Muscle layer of colon (tissue), 2 donors: Measurements from ENCODE around the gene WNT16.
"Not testable (repeated sequence)": the region's sequence is repeated elsewhere in the genome, so short reads cannot be mapped to it uniquely, and the experiment has no call there.

Experiments
- H3K27ac ChIP-seq: one replicate; pipeline ENCODE4 v1.7.0; 2013; ENCODE audit warnings: low read depth, mild to moderate bottlenecking, low read length, moderate library complexity
- H3K27me3 ChIP-seq, 2 donors: one replicate each; pipeline ENCODE4 v1.7.0; 2013; ENCODE audit warnings: low read length in 2 of 2, mild to moderate bottlenecking in 2 of 2; ENCODE audit not compliant: insufficient read depth in 2 of 2, control insufficient read depth in 1 of 2
- H3K36me3 ChIP-seq: one replicate; pipeline ENCODE4 v1.7.0; 2013; ENCODE audit warnings: mild to moderate bottlenecking, low read length; ENCODE audit not compliant: insufficient read depth
- H3K4me1 ChIP-seq: one replicate; pipeline ENCODE4 v1.7.0; 2013; ENCODE audit warnings: mild to moderate bottlenecking, low read length; ENCODE audit not compliant: insufficient read depth
- H3K4me3 ChIP-seq, 2 donors: one replicate each; pipeline ENCODE4 v1.7.0; 2013; ENCODE audit warnings: low read length in 2 of 2, low read depth in 1 of 2, mild to moderate bottlenecking in 1 of 2, moderate library complexity in 1 of 2
- H3K9ac ChIP-seq: one replicate; pipeline ENCODE4 v1.7.0; 2013; ENCODE audit warnings: low read length
- H3K9me3 ChIP-seq: one replicate; pipeline ENCODE4 v1.7.0; 2013; ENCODE audit warnings: mild to moderate bottlenecking, low read length
- donor health status: abdominal sarcoma.
- donor health status: Adenocarcinoma of cecum.

WNT16 gene

GRCh38 chr7:121328508-121329190 is at the start of gene WNT16:
Gene WNT16, plus strand, starts transcription at chr7:121329000. Its CDS starts 293 bp downstream, at chr7:121329293.
- peaks cover 12% of the 10 kb centered on the region for H3K4me1 ChIP-seq
- peak within 1 kb of the TSS; percentile 23 to 48 for H3K4me3 ChIP-seq
- no peak within 1 kb of the TSS for H3K27ac ChIP-seq
- no peaks in the 10 kb centered on the region for H3K9me3 ChIP-seq
- no peaks in the 10 kb centered on the region for H3K36me3 ChIP-seq
- H3K9ac ChIP-seq = no peak within 1 kb of the TSS
- H3K27me3 ChIP-seq = peaks cover 41 to 44% of the 10 kb centered on the region in 2 donors

DNA sequence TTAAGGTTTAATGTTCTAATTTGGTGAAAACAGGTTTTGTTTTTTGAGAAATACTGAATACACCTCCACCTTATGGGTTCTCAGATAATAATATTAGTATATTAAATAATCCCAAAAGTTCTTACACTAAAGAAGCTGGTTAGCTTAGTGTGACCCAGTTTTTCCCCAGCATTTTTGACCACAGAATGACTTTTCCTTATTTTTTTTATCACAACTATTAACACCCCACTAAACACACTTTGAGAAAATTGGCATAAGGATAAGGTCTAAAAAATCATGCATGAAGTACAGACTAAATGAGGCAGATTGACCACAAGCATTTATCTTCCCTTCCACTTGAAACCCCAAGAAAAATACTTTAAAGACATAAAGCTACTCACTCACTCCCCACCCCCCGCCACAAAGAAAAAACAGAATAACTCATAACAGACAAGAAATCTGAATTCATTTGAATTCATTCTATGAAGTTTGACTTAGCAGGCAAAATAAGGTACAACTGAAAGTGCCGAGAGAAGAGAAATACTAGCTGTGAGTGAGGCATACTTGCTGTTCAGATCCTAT is 49.7 kb upstream of the WNT16 start:
- H3K4me1 ChIP-seq = no peaks in the 10 kb centered on the region
- no peak overlapping the region for H3K27ac ChIP-seq
- H3K9ac ChIP-seq = no peak overlapping the region
- H3K27me3 ChIP-seq = no peaks in the 10 kb centered on the region
- H3K36me3 ChIP-seq = peaks cover 18% of the 10 kb centered on the region
- H3K9me3 ChIP-seq = no peaks in the 10 kb centered on the region
- no peak overlapping the region for H3K4me3 ChIP-seq

DNA sequence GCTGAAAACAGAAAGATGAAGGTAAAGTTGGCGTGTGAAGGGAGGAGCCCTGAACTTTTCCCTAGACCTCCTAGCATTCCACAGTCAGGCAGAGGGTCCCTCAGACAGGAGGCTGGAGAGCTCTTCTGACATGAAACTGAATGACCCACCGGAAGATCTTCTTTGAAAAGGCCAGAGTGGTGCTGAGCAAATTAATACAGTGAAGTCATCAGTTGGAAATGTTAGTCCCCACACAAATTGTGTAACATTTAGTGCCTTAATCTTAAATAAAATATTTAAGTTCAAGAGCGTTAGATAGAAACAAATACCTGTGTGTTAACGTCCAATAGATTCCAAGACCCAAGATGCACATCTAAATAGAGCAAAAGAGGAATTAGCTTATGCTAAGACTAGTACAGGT is 49.0 kb upstream of the WNT16 start:
- no peak overlapping the region for H3K27ac ChIP-seq
- H3K9me3 ChIP-seq = no peaks in the 10 kb centered on the region
- H3K9ac ChIP-seq = no peak overlapping the region
- H3K36me3 ChIP-seq = peaks cover 18% of the 10 kb centered on the region
- H3K4me3 ChIP-seq = no peak overlapping the region
- H3K4me1 ChIP-seq = no peaks in the 10 kb centered on the region
- no peaks in the 10 kb centered on the region for H3K27me3 ChIP-seq

DNA sequence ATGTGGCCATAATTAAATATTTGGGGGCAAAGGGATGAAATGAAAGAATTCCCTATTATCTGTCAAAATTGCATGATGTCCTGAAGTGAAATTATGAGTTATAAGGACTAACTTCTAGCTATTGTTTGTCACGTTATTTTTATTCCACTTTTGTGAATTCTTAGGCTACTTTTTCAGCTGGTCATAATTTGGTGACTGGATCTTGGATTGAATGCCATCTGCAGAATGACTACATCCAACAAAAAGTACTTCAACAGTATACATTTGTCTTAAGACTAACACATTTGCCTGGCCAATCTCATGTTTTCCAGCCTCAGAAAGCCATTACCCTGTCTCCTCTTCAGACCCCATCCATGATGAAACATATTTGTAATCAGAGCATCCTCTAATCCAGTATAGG is 48.1 kb upstream of the WNT16 start:
- H3K27me3 ChIP-seq = no peaks in the 10 kb centered on the region
- no peak overlapping the region for H3K27ac ChIP-seq
- no peak overlapping the region for H3K4me3 ChIP-seq
- no peak overlapping the region for H3K9ac ChIP-seq
- H3K36me3 ChIP-seq = peaks cover 18% of the 10 kb centered on the region
- H3K9me3 ChIP-seq = no peaks in the 10 kb centered on the region
- H3K4me1 ChIP-seq = no peaks in the 10 kb centered on the region

GRCh38 chr7:121282129-121282528 is 46.7 kb upstream of the WNT16 start:
- H3K9me3 ChIP-seq = no peaks in the 10 kb centered on the region
- H3K27me3 ChIP-seq = no peaks in the 10 kb centered on the region
- H3K9ac ChIP-seq = no peak overlapping the region
- no peaks in the 10 kb centered on the region for H3K4me1 ChIP-seq
- H3K27ac ChIP-seq = no peak overlapping the region
- H3K36me3 ChIP-seq = peaks cover 22% of the 10 kb centered on the region
- no peak overlapping the region for H3K4me3 ChIP-seq

- Histone ChIP-seq H3K9ac (no peak overlapping the region), H3K9me3 (no peaks in the 10 kb centered on the region), H3K4me1 (no peaks in the 10 kb centered on the region), H3K36me3 (peaks cover 22% of the 10 kb centered on the region), H3K27ac (no peak overlapping the region), H3K4me3 (no peak overlapping the region), H3K27me3 (no peaks in the 10 kb centered on the region)
These were observed 43.6 kb upstream of the WNT16 start for GRCh38 chr7:121285066-121285667.

GRCh38 chr7:121286186-121286585 is 42.6 kb upstream of the WNT16 start:
- no peak overlapping the region for H3K9ac ChIP-seq
- H3K27ac ChIP-seq = no peak overlapping the region
- H3K4me1 ChIP-seq = no peaks in the 10 kb centered on the region
- no peak overlapping the region for H3K4me3 ChIP-seq
- H3K9me3 ChIP-seq = no peaks in the 10 kb centered on the region
- H3K36me3 ChIP-seq = peaks cover 15% of the 10 kb centered on the region
- H3K27me3 ChIP-seq = no peaks in the 10 kb centered on the region

GRCh38 chr7:121286742-121287734 is 41.8 kb upstream of the WNT16 start:
- Histone ChIP-seq H3K9ac (no peak overlapping the region), H3K36me3 (peaks cover 15% of the 10 kb centered on the region), H3K9me3 (no peaks in the 10 kb centered on the region), H3K4me3 (no peak overlapping the region), H3K4me1 (no peaks in the 10 kb centered on the region), H3K27me3 (no peaks in the 10 kb centered on the region), H3K27ac (no peak overlapping the region)

GRCh38 chr7:121288894-121289293 is 39.9 kb upstream of the WNT16 start:
- Histone ChIP-seq H3K27ac (no peak overlapping the region), H3K9ac (no peak overlapping the region), H3K4me1 (no peaks in the 10 kb centered on the region), H3K36me3 (peaks cover 4% of the 10 kb centered on the region), H3K27me3 (no peaks in the 10 kb centered on the region), H3K9me3 (no peaks in the 10 kb centered on the region), H3K4me3 (no peak overlapping the region)

DNA sequence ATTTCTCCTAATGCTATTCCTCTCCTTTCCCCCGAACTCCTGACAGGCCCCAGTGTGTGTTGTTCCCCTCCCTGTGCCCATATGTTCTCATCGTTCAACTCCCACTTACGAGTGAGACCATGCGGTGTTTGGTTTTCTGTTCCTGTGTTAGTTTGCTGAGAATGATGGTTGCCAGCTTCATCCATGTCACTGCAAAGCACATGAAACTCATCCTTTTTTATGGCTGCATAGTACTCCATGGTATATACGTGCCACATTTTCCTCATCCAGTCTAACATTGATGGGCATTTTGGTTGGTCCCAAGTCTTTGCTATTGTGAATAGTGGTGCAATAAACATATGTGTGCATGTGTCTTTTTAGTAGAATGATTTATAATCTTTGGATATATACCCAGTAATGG is 38.9 kb upstream of the WNT16 start:
- H3K36me3 ChIP-seq, H3K9me3 ChIP-seq: not testable (repeated sequence)

GRCh38 chr7:121294448-121294992 is 34.3 kb upstream of the WNT16 start:
- Histone ChIP-seq H3K27ac (no peak overlapping the region), H3K9me3 (no peaks in the 10 kb centered on the region), H3K36me3 (peaks cover 4% of the 10 kb centered on the region), H3K9ac (no peak overlapping the region), H3K4me1 (no peaks in the 10 kb centered on the region), H3K27me3 (no peaks in the 10 kb centered on the region), H3K4me3 (no peak overlapping the region)

More for the DNA sequence above, 38.9 kb upstream of the WNT16 start:
- not testable (repeated sequence) for H3K27me3 ChIP-seq, H3K4me3 ChIP-seq, H3K4me1 ChIP-seq, H3K27ac ChIP-seq, H3K9ac ChIP-seq
